GM12872 (cell line): ENCODE results near the gene YES1.

Experiments used
- TF ChIP-seq, protein P1 (sequence below): IDR thresholded peaks from 3 replicates; pipeline ENCODE4 v1.5.1; 2011; ENCODE audit warnings: low read depth, mild to moderate bottlenecking, low read length, moderate library complexity; ENCODE audit not compliant: insufficient read depth

YES1 gene

DNA sequence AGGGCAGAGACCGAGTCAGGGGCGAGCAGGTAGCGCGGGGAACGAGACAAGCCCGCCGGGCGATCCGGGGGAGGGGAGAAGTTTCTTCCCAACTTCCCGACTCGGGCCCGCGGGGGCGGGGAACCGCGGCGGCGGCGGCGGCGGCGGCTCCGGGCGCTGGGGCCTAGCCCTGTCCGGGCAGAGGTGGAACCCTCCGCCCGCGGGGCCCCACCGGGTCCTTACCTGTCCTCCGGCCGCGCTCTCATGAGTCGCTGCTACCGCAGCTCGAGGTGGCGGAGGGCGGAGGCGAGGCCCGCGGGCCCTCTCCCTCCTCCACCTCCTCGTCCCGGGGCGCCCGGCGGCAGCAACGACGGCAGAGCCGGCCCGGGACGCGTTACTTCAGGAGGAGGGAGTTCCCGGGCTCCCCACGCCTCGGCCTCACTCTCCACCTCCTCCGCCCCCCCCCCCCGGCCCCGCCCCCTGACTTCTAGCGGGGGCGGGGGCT is at the start of gene YES1:
YES1 (minus strand) TSS at position 351 of the 484 bp plus-strand sequence. CDS start 55,415 bp downstream, outside the sequence.
- TF ChIP-seq, protein P1, sequence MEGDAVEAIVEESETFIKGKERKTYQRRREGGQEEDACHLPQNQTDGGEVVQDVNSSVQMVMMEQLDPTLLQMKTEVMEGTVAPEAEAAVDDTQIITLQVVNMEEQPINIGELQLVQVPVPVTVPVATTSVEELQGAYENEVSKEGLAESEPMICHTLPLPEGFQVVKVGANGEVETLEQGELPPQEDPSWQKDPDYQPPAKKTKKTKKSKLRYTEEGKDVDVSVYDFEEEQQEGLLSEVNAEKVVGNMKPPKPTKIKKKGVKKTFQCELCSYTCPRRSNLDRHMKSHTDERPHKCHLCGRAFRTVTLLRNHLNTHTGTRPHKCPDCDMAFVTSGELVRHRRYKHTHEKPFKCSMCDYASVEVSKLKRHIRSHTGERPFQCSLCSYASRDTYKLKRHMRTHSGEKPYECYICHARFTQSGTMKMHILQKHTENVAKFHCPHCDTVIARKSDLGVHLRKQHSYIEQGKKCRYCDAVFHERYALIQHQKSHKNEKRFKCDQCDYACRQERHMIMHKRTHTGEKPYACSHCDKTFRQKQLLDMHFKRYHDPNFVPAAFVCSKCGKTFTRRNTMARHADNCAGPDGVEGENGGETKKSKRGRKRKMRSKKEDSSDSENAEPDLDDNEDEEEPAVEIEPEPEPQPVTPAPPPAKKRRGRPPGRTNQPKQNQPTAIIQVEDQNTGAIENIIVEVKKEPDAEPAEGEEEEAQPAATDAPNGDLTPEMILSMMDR: no peak

- TF ChIP-seq, protein P1: no peak
Measured at GRCh38 chr18:857986-858385, 45.9 kb upstream of the YES1 start.

DNA sequence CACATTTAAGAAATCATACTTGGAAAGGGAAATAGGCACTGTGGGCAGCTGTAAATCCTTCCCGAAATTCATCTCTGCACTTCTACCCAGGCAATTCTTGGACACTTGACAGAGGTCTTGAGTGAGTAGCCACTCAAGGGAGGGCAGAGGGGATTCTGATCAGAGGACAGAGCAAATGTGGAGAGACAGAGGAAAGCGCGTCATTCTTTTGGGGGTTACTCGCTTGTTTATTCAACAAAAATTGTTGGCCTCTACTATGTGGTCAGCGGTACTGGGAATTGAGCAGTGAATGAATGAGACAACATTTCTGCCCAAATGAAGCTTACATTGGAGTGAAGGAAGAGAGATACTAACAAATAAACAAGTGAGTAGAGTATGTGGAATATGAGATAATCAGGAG is 41.4 kb upstream of the YES1 start:
- TF ChIP-seq, protein P1: no peak

- TF ChIP-seq, protein P1: no peak
Measured at GRCh38 chr18:850960-851359, 38.9 kb upstream of the YES1 start.

GRCh38 chr18:849021-849420 is 37.0 kb upstream of the YES1 start:
- TF ChIP-seq, protein P1: no peak

DNA sequence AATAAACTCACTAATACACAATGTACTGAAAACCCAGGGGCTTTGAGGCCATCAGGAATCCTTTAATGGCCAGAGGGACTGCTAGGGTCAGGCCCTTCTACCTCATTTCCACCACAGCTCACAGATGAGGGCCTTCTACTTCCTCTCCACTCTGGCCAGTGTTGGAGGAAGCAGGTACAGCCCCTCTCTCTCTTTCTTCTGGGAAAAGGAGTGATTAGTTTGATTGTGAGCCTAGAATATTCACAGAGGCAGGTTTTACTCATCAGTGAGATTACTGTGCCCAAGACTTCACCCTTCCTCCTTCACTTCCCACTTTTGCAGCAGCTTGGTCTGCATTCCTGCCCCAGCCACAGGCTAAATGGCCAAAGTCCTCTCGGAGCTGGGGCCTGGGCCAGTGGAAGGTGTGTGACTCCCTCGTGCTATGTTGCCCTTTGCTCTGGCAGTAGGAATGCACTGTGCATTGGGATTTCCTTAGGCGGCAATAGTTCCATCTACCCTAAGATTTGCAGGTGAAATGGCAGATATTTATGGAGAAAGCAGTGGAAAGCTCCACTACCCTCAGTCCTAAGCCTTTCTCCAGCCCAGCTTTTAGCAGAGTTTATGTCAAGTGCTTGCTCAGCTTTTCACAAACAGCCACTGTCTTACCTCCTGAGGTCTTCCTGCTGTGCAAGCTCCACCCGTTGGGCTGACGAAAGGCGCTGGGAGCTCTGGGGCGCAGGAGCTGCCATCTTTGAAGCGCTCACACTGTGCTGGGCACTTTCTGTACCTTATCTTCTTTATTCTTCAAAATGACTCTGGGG is 36.2 kb upstream of the YES1 start:
- TF ChIP-seq, protein P1: no peak

DNA sequence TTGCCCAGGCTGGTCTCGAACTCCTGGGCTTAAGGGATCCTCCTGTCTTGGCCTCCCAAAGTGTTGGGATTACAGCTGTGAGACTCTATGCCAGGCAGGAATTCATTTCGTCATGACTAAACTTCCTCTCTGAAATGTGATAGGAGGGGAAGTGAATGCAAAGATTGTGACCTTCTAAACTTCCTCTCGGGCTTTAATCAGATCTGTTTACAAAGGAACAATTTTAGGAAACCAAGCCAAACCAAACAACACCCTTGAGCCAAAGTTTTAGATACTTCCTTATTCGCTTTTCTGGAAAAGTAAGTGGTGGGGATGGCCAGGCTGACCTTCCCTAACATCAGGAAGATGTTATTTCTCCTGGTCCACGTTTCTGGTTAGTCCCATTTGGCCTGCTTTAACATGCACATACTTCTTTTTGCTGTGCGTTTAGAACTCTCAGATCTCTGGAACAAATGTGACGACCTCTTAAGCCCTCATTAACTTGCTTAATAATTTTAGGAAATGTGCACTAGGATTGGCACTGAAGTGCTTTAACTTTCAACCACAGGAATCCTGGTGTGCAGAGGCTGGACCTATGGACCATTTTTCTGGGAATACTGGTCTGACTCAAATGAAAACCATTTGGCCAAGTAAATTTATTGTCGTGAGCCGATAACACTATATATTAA is 33.2 kb upstream of the YES1 start:
- TF ChIP-seq, protein P1: no peak
